ENCODE results near the gene ACKR4. TPM values are rescaled to one million over a fixed set of nuclear protein-coding genes. Genes with fewer than 3 reads are reported as not detected.

Gene ACKR4
- total RNA-seq: not detected in 2 replicates

DNA sequence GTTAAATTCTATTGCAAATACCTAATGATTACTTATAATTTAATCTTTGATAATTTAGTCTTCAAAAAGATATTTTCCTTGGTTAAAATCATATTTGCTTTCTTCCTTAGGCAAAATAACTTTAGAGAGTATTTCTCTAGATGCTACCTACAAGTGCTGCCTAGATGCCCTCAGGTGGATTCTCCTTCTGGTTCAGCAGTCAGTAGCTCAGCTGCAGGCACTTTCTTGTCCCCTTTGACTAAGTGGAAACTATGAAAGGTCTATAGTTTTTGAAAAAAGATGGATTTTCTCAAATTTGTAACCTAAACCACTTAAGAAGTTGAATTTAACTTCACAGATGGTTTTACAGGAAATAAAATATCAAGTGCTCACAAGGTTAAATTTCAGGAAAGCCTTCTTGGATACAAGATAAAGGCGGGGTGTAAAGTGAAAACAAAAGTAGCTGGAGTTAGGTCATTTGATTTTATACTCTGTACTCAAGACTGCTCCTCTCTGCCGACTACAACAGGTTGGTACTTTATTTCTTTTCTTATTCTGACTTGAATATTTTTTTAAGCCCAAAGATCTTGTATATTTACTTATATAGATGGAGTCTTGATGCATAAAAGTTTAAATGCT lies at the start of gene ACKR4:
ACKR4 (plus strand) TSS at position 455 of the 618 bp plus-strand sequence. CDS start 3,128 bp downstream, outside the sequence.
- DNase-seq (ENCODE audit: low read depth): no peak
- H3K4me3 ChIP-seq (ENCODE audit: low read depth, low read length): peak within 1 kb of the TSS; percentile 2
- TF ChIP-seq CTCF (conservative IDR thresholded peaks at IDR 0.05; ENCODE audit: low read depth, low read length): no peak

DNA sequence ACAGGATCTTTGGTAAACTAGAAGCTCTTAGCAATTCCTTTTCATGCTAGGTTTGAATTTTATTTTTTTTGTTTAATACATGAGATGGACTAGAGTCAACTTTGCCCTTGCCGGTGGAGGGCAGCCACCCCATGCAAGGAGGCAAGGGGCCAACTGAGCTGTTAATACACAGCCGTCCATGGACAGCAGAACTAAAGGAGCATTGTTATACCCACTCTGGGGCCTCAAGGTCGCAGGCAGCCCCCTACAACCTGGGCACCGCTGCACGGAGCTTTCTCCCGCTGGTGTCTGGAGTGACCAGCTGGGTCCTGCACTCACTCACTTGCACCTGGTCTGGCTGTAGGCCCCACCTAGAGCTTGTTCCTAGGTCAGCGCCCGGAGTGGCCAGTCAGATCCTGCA lies 47.9 kb upstream of the ACKR4 start:
- no peak for TF ChIP-seq CTCF (conservative IDR thresholded peaks at IDR 0.05; ENCODE audit: low read depth, low read length)
- DNase-seq (ENCODE audit: low read depth): no peak
- H3K4me3 ChIP-seq (ENCODE audit: low read depth, low read length): no peak overlapping the region

DNA sequence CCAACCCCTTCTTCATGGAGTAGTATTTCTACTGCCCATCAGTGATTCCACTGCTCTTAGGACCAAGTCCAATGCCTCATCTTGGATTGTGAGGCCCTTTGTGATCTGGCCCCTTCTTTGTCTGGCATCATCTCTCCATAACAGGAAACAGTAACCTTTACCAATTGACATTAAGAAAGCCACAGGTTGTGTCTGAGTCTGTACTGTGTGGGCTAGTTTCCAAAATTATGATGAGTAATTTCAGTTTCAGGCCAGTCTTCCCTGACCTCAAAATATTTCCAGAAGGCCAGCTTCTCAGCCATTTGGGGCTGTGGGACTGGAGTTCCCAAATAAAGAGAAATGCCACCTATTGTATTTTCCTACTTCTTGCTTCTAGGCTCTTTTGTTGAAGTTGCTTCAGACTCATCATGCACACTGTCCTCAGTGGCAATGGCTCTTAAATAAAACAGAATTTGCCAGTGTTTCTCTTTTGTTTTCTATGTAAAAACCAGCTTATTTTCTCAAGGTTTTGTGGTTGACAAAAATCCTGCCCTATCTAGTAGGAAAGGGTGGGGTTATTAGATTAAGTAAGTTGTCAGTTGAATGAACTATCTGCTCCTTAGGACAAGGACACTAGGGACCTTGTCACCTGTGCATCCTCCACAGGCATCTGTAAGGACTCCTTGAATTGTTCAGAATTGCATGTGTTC lies 47.0 kb upstream of the ACKR4 start:
- no peak overlapping the region for H3K4me3 ChIP-seq (ENCODE audit: low read depth, low read length)
- TF ChIP-seq CTCF (conservative IDR thresholded peaks at IDR 0.05; ENCODE audit: low read depth, low read length): no peak
- no peak for DNase-seq (ENCODE audit: low read depth)

DNA sequence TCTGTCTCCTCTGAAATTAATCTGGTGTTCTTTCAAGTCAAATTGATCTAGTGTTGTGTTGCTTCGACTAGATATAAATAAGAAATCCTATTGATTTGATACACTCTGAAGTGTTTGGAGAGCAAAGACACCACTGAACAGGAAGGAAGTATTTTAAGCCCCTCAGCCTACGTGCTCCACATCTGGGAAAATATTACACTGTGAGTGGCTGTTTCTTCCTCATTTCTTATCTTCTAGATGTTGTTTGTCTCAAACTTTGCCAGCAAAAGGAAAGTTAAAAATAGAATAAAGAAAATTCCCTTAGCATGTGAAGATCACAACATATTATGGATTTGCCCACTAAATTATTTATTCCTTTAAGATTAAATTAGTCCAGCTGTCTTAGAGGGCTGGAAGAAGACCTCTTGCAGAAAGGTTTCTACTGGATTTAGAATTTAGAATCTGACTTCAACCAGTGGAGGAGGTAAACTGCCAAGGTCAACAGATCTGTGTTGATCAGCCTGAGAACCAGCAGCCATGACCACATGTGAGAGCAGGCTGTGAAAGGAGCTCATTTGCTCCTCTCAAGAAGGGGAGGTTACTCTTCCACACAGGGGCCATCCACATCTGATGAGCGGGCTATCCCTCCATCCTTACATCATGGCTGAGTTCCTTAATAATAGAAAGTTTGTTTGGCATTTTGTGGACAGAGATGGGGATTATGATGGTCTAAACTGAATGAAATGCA lies 46.3 kb upstream of the ACKR4 start:
- no peak overlapping the region for H3K4me3 ChIP-seq (ENCODE audit: low read depth, low read length)
- no peak for TF ChIP-seq CTCF (conservative IDR thresholded peaks at IDR 0.05; ENCODE audit: low read depth, low read length)
- no peak for DNase-seq (ENCODE audit: low read depth)

DNA sequence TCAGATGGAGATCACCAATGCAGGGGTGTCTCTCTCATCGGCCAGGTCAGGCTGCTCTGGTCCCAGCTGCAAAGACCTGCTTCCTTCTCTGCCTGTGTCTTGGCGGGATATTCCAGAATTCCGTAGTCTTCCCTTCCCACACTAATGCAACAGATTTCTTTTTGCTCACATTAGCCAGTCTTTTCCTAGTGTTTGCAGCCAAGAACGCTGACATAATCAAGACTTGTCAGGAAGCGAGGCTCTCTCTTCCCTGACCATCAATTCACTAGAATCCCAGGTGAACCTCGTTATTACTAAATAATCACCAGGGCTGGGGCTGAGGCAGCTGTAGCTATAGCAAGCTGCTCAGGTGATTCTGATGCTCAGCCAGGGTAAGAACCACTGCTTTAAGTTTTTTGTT lies 43.2 kb upstream of the ACKR4 start:
- no peak overlapping the region for H3K4me3 ChIP-seq (ENCODE audit: low read depth, low read length)
- TF ChIP-seq CTCF (conservative IDR thresholded peaks at IDR 0.05; ENCODE audit: low read depth, low read length): no peak
- no peak for DNase-seq (ENCODE audit: low read depth)

DNA sequence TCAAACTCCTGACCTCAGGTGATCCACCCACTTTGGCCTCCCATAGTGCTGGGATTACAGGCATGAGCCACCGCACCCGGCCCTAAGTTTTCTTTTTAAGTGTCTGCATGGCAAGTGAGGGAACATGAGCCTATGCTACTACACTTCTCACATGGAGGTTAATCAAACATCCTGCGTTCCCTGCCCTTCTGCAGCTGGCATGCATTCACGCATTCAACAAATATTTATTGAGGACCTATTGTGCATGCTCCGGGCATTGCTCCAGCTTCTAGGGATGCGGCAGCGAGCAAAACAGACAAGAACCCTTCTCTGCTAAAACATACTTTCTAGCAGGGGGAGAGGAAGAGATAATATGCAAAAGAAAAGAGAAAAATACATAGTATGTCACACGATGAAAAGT lies 42.6 kb upstream of the ACKR4 start:
- TF ChIP-seq CTCF (conservative IDR thresholded peaks at IDR 0.05; ENCODE audit: low read depth, low read length): no peak
- DNase-seq (ENCODE audit: low read depth): no peak
- H3K4me3 ChIP-seq (ENCODE audit: low read depth, low read length): no peak overlapping the region
